Urothelium cell line (cell line): Measurements from ENCODE around the gene IGF1R.
"Not testable (repeated sequence)": the region's sequence is repeated elsewhere in the genome, so short reads cannot be mapped to it uniquely, and the experiment has no call there.

ENCODE experiments used
- DNase-seq: peaks from one replicate; pipeline ENCODE4 v3.0.0; 2011; ENCODE audit warnings: low spot score, mixed read lengths
- FAIRE-seq: peaks from 2 replicates; lab custom pipeline; 2011; peaks lifted over from hg19 to GRCh38; lab: Jason Lieb, UNC

IGF1R gene

GRCh38 chr15:98966091-98966787, 317.9 kb downstream of the IGF1R start:
- no peak for FAIRE-seq
- no peak for DNase-seq

DNA sequence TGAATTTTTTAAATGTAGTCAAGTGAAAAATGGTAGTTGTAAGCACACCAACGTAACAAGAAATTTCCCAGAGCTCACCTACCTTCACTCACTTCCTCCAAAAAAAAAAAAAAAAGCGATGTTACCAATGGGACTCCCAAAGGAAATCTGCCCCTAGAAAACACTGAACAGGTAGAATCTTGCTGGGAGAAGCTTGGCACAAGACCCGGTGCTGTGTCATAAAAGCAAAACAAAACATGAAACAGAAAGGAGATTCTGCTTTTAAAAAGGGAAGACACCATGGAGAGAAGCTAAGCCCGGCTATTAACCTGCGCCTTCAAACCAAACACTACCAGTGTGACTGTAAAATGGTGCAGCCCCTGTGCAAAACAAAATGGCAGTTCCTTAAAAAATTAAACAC, 318.8 kb downstream of the IGF1R start:
- no peak for DNase-seq
- no peak for FAIRE-seq

GRCh38 chr15:98967916-98968315, 319.6 kb downstream of the IGF1R start:
- FAIRE-seq (no peak), DNase-seq (no peak)

- FAIRE-seq, result no peak
- no peak for DNase-seq
Observed at GRCh38 chr15:98968576-98968975, 320.2 kb downstream of the IGF1R start.

- no peak for FAIRE-seq
- DNase-seq, result no peak
Observed at GRCh38 chr15:98969126-98969735, 320.9 kb downstream of the IGF1R start.

DNA sequence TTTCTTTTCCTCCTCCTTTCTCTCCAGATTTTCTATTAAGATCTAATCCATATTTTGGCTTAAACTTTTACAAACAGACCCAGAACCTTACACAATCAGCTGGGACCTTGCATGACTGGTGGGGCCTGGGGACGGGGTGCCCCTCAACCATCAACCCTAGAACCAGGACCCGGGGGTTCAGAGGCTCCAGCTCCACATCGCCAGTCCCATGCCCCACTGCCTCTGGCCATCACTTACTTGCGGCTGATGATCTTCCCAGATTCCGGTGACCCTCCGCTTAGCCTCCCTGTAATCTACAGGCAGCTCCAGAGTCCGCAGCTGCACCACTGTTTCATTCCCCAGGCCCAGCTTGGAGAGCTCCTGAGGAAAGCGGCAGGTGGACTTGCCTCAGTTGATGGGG, 322.5 kb downstream of the IGF1R start:
- no peak for DNase-seq
- no peak for FAIRE-seq

- no peak for FAIRE-seq
- DNase-seq, result no peak
Observed at GRCh38 chr15:98976500-98976899, 328.2 kb downstream of the IGF1R start.

DNA sequence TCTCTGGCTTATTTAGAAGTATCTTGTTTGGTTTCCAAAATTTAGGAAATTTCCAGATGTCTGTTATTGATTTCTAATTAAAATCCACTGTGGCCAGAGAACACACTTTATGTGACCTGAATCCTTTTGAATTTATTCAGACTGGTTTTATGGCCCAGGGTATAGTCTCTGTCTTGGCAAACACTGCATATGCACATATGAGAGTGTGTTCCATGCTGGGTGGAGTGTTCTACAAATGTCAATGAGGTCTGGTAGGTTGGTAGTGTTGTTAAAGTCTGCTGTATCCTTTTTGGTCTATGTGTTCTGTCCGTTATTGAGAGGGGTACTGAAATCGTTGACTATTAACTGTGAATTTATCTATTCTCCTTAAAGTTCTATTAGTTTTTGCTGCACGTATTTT, 329.1 kb downstream of the IGF1R start:
- FAIRE-seq (no peak), DNase-seq (no peak)

DNA sequence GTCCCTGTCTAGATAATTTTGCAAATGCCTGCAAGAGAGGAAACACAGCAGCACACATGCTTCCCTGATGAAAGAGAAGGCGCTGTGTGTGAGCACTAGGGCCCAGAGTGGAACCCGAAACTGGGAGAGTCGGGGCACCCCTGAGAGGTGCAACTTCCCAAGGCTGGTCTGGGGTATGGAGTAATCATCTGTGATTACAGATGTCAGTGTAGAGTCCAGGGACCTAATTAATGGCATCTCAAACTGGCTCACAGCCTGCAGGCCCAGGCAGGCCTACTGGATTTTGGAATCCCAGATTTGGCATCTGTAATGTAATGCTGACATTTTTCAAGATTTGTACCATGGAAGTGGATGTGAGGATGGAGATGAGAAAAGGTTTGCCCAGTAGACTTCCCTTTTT, 329.8 kb downstream of the IGF1R start:
- no peak for FAIRE-seq
- no peak for DNase-seq

GRCh38 chr15:98980899-98981228, 332.5 kb downstream of the IGF1R start:
- no peak for DNase-seq
- FAIRE-seq, result no peak

GRCh38 chr15:98981851-98982722, 333.7 kb downstream of the IGF1R start:
- FAIRE-seq (peak; percentile 13), DNase-seq (no peak)

DNA sequence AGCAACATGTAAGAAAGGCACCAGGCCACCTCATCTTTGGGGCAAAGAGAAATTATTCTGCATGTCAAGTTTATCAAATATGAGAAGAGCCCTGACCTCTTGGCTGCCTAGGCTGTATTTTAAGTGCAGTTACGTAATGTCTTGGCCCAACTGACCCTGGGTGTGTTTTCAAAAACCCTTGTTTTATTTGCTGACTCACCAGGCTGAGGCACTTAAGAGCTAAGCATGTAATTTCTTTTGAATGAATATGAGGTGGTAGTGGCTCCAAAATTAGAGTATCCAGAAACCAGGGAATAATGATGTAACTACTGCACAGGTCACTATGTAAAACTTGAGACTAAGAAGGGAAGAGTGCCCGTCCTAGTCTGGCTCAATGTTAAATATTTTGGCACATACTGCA, 335.0 kb downstream of the IGF1R start:
- DNase-seq (peak; percentile 84), FAIRE-seq (no peak)

DNA sequence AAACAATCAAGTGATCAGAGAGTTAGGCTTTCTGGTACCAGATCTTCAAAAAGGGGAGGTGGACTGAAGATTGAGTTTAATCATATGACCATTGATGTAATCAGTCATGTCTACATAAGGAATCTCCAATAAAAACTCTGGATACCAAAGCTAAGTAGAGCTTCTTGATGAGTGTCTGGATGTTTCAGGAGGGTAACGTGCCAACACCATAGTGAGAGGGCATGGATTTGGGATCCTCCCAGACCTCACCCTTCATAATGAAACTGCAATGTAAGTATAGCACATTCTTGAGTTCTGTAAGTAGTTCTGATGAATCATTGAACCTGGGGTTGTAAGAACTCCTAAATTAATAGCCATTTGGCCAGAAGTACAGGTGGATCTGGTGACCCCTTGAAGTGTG, 337.9 kb downstream of the IGF1R start:
- FAIRE-seq, result no peak
- no peak for DNase-seq

DNA sequence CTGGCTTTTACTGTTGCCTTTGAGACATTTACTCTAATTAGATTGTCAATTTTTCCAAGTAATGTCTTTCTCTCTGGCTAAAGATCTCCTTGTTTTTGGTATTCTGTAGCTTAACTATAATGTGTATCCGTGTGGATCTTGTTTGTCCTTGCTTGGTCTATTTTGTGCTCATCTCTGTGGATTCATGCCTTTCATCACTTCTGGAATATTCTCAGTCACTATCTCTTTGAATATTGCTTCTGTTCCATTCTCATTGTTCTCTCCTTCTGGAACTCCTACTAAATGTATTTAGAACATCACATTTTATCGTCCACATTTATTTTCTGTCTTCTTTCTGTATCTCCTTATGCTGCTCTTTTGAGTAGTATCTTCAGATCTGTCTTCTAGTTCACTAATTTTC, 346.6 kb downstream of the IGF1R start:
- DNase-seq, result no peak
- no peak for FAIRE-seq

DNA sequence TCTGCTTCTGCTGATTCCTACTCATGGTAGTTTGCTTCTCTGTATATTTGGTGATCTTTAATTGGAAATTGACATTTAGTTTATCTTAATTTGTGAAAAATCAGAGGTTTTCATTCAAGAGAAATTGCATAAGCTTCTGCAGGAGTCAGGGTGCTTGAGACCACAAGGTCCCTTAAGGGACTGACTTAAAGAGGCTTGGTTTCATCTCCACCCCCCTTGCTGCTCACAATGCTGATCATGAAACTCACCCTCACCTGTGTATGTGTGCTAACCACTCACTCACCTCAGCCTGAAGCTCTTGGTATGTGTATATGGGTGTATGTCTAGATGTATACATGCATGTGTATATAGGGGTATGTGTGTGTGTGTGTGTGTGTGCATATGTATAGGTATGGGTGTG, 347.8 kb downstream of the IGF1R start:
- DNase-seq, result no peak
- no peak for FAIRE-seq

DNA sequence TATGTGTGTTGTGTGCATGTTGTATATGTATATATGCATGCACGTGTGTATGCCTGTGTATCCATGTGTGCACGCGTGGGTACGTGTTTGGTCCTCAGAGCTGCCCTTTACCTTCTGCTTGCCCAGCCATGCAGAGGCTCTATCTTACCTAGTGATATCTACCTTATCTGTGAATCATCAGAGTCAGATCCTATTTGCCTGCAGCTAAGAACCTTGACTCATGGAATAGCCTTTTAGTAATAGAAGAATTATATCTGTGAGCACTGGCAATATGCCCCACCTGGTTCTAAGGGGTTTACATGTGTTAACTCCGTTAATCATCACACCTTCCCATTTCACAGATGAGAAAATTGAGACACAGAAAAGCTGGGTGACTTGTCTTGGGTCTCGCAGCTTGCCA, 348.3 kb downstream of the IGF1R start:
- FAIRE-seq, result no peak
- no peak for DNase-seq

DNA sequence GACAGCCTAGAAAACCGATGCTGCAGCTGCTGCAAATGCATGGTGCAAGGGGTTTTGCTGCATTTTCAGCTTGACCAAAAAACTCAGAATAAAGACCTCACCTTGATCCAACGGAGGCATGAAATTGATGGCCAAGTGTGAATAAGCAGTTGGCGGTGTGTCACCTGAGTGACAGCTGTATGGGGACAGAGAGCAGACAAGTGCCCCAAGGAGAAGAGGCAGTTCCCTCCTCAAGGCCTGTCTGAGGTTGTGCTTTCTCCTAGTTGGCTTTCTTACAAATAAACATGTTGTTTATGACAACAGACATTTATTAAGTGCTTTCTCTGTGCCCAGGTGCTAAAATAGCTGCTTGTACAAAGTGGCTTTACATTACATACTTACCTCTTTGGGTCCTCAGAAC, 349.0 kb downstream of the IGF1R start:
- DNase-seq (no peak), FAIRE-seq (no peak)

- DNase-seq, result no peak
- FAIRE-seq, result no peak
Observed at GRCh38 chr15:98997755-98998154, 349.4 kb downstream of the IGF1R start.

DNA sequence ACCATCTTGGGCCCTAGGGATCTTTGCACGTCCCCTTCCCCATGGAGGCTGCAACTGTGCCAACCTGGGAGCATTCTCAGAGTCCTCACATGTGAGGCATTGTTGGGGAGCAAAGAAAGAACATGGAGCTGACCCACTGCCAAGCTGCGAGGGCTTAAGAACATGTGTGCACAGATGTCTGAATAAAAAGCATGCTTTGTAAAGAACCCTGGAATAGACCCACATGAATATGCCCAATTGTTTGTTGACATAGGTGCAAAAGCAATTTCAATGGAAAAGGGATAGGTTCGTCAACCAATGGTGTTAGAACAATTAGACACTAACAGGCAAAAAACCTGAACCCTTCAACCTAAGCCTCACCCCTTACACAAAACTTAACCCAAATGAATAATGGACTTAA, 349.9 kb downstream of the IGF1R start:
- FAIRE-seq (no peak), DNase-seq (no peak)

GRCh38 chr15:98999233-98999632, 350.9 kb downstream of the IGF1R start:
- DNase-seq (no peak), FAIRE-seq (no peak)

DNA sequence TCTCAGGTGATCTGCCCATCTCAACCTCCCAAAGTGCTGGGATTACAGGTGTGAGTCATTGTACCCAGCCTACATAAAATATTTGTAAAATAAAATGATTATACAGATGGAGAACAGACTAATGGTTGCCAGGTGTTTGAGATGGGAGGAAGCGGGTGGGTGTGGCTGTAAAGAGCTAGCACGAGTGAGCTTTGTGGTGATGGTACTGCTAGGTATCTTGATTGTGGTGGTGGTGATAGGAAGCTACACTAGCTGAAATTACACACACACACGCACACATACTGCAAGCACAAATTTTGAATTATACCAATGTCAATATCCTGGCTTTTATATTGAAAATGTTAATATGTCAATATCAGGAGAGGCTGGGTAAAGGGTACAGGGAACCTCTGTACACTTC, 353.9 kb downstream of the IGF1R start:
- FAIRE-seq, result no peak
- DNase-seq, result no peak

DNA sequence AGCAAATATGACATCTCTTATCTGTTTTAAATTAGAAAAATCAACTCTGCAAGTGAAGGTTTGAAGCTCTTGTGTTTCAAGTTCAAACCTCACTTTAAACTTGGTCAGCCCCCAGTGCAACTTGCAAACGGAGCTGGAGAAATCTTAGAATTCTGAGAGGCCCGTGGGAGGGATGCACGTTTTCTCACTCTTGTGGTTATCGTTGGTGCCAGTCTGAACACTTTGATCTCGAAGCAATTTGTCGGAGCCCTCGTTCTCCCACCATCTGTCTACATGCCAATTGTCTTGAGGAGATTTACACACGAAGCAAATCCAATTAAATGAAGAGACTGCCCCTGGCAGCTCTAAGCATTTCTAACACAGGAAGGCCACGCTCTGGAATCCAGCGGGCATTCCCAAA, 355.0 kb downstream of the IGF1R start:
- not testable (repeated sequence) for DNase-seq, FAIRE-seq
